A673 (cell line): ENCODE data around the gene EDEM3. TPM values are rescaled to one million over a fixed set of nuclear protein-coding genes. Genes with fewer than 3 reads are reported as not detected.

ENCODE experiments used
- BruUV-seq: library from RNA; stranded (reverse); fragments of 400-500 nt; replicated peaks from 2 replicates; lab custom pipeline; 2021; lab: Mats Ljungman, UMichigan
- CTCF ChIA-PET: fragments of 300-600 bp; sonication (Branson Sonifier 250); formaldehyde crosslinking; loops from one replicate; lab custom pipeline; 2022; ENCODE audit warnings: antibody characterized with exemption; lab: Charles Lee
- POLR2A ChIA-PET: fragments of 300-600 bp; sonication (Branson Sonifier 250); formaldehyde crosslinking; loops from one replicate; lab custom pipeline; 2022; ENCODE audit warnings: antibody characterized with exemption; ENCODE audit not compliant: low non-redundant PET; lab: Charles Lee
- DNase-seq: peaks from one replicate; pipeline ENCODE4 v3.0.0-alpha.2; 2015; ENCODE audit warnings: low spot score
- H3K27ac ChIP-seq: fragments of 200-600 bp; sonication (generic); 2 replicates; pipeline ENCODE4 v1.5.1; 2016; ENCODE audit warnings: mixed run types, low read depth, mild to moderate bottlenecking, mixed read lengths, antibody characterized with exemption, low read length; ENCODE audit not compliant: poor library complexity, severe bottlenecking
- H3K27me3 ChIP-seq: fragments of 200-600 bp; sonication (generic); replicated peaks from 2 replicates; pipeline ENCODE4 v1.6.1; 2017; ENCODE audit warnings: mixed run types, low read depth, mild to moderate bottlenecking, mixed read lengths, antibody characterized with exemption, low read length; ENCODE audit not compliant: insufficient read depth, poor library complexity
- H3K36me3 ChIP-seq: fragments of 200-600 bp; sonication (generic); 2 replicates; pipeline ENCODE4 v1.6.1; 2016; ENCODE audit warnings: mixed run types, mild to moderate bottlenecking, mixed read lengths, antibody characterized with exemption, low read length; ENCODE audit not compliant: insufficient read depth, poor library complexity, severe bottlenecking
- H3K4me1 ChIP-seq: fragments of 200-600 bp; sonication (generic); 2 replicates; pipeline ENCODE4 v1.6.1; 2017; ENCODE audit warnings: mixed run types, mild to moderate bottlenecking, mixed read lengths, antibody characterized with exemption, low read length; ENCODE audit not compliant: insufficient read depth, poor library complexity, severe bottlenecking
- H3K4me3 ChIP-seq: fragments of 200-600 bp; sonication (generic); 2 replicates; pipeline ENCODE4 v1.5.1; 2016; ENCODE audit warnings: low read depth, mixed run types, mild to moderate bottlenecking, mixed read lengths, low read length; ENCODE audit not compliant: poor library complexity, severe bottlenecking
- H3K9me3 ChIP-seq: fragments of 200-600 bp; sonication (generic); 2 replicates; pipeline ENCODE4 v1.6.1; 2016; ENCODE audit warnings: mixed run types, low read depth, mild to moderate bottlenecking, mixed read lengths, antibody characterized with exemption, low read length; ENCODE audit not compliant: poor library complexity, severe bottlenecking
- CTCF ChIP-seq: fragments of 300-800, 200-600 bp; sonication (generic); conservative IDR thresholded peaks from 2 replicates; pipeline ENCODE4 v1.5.1; 2017; ENCODE audit warnings: low read depth, mild to moderate bottlenecking, antibody characterized with exemption, low read length, moderate library complexity, mixed read lengths
- EZH2 ChIP-seq: fragments of 200-600 bp; sonication (generic); IDR thresholded peaks from 2 replicates; pipeline ENCODE4 v1.6.1; 2017; ENCODE audit warnings: borderline replicate concordance, low read depth, mild to moderate bottlenecking, mixed read lengths, antibody characterized with exemption, low read length; ENCODE audit not compliant: poor library complexity, severe bottlenecking
- intact Hi-C: fragments of 100-400 bp; cut with micrococcal nuclease; formaldehyde crosslinking; loops from one replicate; pipeline ENCODE4 v1.10.0; 2022; ENCODE audit not compliant: unreplicated experiment
- total RNA-seq: library from RNA; stranded (reverse); gene quantifications from 2 replicates; pipeline ENCODE4 v1.2.3, GENCODE V29; 2021

The EDEM3 gene
- total RNA-seq, 1 experiment from 2014 or later = 24.3 TPM

DNA sequence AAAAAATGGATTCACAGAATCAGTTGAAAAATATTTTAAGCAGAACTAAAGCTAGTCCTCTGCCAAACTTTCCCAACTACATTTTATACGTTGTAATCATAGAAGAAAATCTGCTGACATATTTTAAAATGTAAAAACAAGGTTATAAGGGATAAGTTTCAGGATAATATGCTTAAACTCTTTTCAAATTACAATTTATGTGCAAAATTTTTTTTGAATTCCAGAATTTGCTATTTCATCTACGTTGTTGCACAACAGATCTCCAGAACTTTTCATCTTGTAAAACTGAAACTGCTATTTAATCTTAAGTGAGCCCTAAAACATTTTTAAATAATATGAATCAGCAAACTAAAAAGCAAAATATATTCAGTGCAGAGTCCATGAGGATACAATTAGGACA, 5.9 kb downstream of the EDEM3 start:
- intact Hi-C loops = no loop called here
- Histone ChIP-seq H3K27ac (no peak overlapping the region), H3K27me3 (no peaks in the 10 kb centered on the region), H3K9me3 (no peaks in the 10 kb centered on the region), H3K36me3 (no peaks in the 10 kb centered on the region), H3K4me3 (no peak overlapping the region), H3K4me1 (peaks cover 19% of the 10 kb centered on the region)
- no peak for DNase-seq
- BruUV-seq = no TSS peak
- no peak for TF ChIP-seq EZH2
- no peak for TF ChIP-seq CTCF
- ChIA-PET POLR2A (no interaction called here), CTCF (no interaction called here)

GRCh38 chr1:184747089-184747955, 7.3 kb downstream of the EDEM3 start:
- CTCF ChIA-PET = no interaction called here
- TF ChIP-seq EZH2 (no peak), CTCF (no peak)
- BruUV-seq = no TSS peak
- Histone ChIP-seq H3K27me3 (no peaks in the 10 kb centered on the region), H3K27ac (no peak overlapping the region), H3K4me3 (no peak overlapping the region), H3K4me1 (peaks cover 9% of the 10 kb centered on the region), H3K36me3 (no peaks in the 10 kb centered on the region), H3K9me3 (no peaks in the 10 kb centered on the region)
- intact Hi-C loops = no loop called here
- DNase-seq = no peak
- POLR2A ChIA-PET = no interaction called here

- no peak for TF ChIP-seq CTCF
- no peak for TF ChIP-seq EZH2
- BruUV-seq = no TSS peak
- ChIA-PET CTCF (no interaction called here), POLR2A (no interaction called here)
- DNase-seq = no peak
- Histone ChIP-seq H3K4me3 (no peak overlapping the region), H3K9me3 (no peaks in the 10 kb centered on the region), H3K27ac (no peak overlapping the region), H3K27me3 (no peaks in the 10 kb centered on the region), H3K36me3 (no peaks in the 10 kb centered on the region), H3K4me1 (peaks cover 9% of the 10 kb centered on the region)
- intact Hi-C loops = no loop called here
These were observed 8.6 kb downstream of the EDEM3 start for GRCh38 chr1:184745929-184746638.
